ENCODE data around the gene TFPI.

GRCh38 chr2:187434342-187434785 lies 119.9 kb downstream of the TFPI start:
- TF ChIP-seq, protein P1, sequence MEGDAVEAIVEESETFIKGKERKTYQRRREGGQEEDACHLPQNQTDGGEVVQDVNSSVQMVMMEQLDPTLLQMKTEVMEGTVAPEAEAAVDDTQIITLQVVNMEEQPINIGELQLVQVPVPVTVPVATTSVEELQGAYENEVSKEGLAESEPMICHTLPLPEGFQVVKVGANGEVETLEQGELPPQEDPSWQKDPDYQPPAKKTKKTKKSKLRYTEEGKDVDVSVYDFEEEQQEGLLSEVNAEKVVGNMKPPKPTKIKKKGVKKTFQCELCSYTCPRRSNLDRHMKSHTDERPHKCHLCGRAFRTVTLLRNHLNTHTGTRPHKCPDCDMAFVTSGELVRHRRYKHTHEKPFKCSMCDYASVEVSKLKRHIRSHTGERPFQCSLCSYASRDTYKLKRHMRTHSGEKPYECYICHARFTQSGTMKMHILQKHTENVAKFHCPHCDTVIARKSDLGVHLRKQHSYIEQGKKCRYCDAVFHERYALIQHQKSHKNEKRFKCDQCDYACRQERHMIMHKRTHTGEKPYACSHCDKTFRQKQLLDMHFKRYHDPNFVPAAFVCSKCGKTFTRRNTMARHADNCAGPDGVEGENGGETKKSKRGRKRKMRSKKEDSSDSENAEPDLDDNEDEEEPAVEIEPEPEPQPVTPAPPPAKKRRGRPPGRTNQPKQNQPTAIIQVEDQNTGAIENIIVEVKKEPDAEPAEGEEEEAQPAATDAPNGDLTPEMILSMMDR (IDR thresholded peaks at IDR 0.05) = no peak
- no peak for TF ChIP-seq POLR2AphosphoS5 (IDR thresholded peaks at IDR 0.05)
- no peak for TF ChIP-seq POLR2A (IDR thresholded peaks at IDR 0.05)
- TF ChIP-seq EP300 (IDR thresholded peaks at IDR 0.05) = no peak
